Stimulated activated CD4-positive, alpha-beta T cell treated with anti-CD3 and anti-CD28 coated beads, Interleukin-1b, Interleukin-23, amount 100 ng/mL, for 1 hour (primary cell): ENCODE results near the gene UNC13B.
"Not testable (repeated sequence)": the region's sequence is repeated elsewhere in the genome, so short reads cannot be mapped to it uniquely, and the experiment has no call there.

Source experiments
- DNase-seq, 2 donors: peaks; one replicate each; pipeline ENCODE4 v3.0.0-alpha.2; 2020; ENCODE audit warnings: low read depth in 2 of 2

Gene UNC13B

DNA sequence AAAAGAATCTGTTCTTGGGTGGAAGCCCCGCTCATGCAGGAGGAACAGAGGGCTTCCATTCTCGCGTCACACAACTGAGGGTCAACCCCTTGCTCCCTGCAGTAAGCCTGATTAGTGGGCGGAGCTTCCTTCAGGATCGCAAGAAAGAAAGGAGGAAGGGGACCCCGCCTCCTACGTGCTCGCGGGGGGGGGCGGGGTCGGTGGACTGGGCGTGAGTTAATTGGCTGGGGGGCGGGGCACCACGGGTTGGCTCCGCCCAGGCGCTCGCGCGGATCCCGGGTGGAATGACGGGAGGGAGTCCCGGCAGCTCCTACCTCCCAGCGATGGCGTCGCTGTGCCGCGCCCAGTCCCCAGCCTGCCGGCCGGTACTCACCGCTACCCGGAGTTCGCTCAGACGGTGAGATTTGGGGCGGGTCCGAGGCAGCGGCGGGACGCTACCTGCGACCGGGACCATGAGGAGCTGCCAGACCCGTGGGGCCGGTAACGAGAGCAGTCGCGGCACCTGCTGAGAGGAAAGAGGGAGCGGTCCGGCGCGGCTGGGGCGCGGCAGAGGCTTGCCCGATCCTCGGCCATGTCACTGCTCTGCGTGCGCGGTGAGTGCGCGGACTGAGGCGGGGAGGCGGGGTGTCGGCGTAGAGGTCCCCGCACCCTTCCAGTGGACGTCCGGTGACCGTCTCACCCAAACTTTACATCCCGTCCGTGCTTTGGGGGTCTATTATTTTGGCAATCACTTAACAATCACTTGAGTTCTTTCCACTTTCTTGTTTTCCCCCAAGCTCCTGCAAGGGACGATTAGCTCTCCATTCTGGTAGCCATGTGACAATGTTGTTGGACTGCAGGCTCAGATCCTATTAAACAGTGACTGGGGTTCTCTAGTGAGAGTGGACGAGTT, at the start of gene UNC13B:
Gene UNC13B (plus strand): TSS at position 297 of the 892 bp plus-strand sequence. CDS start 275 bp downstream, at position 572.
- peak; percentile 42 to 58 for DNase-seq

DNA sequence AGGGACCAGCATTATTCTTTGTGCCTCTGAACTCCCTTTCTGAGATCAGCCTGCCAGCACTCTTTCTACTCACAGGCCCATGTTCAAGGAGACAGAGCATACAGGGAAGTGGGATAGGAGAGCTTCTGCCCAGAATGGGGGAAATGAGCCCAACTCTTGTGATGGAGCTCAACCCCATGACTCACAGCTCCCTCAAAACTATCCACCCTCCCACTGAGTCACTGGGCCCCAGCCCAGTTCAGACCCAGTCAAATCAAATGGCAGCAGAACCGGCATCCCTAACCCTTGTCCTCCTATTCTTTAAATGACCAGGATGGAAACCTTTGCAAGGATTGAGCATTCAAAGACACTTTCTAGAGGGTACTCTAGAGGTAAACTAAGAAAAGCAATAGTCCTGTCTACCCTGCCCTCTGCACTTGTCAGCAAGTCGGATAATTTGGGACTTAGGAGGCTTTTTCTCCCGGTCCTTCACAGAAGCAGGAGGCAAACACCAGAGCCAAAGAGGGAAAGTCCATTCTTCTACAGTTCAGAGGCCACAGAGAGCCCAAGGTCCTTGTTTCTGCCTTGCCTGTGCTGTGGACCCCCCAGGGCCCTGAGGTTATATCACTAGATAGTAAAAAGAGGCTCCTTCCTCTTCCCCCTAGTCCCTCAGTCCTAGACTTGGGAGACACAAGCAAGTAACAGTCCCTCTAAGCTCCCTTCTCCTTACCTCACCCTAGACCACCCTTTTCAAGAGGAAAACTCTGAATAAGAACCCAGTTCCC, 49.4 kb upstream of the UNC13B start:
- no peak for DNase-seq

DNA sequence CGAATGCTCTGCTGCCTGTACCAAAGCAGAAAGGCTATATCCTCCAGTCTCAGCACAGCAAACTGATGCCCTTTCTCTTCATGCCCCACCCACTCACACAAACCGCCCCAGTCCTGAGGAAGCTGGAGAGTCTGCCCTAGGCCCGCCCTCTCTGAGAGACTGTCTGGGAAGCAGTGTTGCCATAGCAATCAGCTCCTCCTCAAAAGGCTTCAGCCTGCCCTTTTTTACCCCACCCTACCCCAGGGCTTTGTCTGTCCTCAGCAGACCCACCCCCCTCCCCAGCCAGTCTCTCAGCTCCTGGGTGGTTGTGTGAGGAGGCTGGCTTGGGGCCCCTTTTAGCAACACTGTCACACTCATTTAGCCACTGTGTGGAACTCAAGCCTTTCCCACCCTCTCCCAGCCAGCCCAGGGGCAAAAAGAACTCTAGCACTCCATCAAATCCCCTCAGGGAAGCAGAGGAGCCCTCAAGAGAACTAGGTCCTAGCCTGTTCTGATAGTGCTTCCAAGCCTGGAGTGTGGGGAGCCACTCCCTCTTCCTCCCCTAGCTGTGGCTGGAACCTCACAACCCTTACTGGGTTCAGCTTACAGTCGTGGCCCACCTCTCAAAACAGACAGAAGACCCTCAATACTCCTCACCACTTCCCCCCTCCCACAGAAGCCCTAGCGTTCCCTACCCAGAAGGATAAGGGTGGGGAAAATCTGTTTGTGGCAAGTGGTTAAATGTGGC, 47.5 kb upstream of the UNC13B start:
- DNase-seq = peak in 1 of 2 donors; percentile 37

DNA sequence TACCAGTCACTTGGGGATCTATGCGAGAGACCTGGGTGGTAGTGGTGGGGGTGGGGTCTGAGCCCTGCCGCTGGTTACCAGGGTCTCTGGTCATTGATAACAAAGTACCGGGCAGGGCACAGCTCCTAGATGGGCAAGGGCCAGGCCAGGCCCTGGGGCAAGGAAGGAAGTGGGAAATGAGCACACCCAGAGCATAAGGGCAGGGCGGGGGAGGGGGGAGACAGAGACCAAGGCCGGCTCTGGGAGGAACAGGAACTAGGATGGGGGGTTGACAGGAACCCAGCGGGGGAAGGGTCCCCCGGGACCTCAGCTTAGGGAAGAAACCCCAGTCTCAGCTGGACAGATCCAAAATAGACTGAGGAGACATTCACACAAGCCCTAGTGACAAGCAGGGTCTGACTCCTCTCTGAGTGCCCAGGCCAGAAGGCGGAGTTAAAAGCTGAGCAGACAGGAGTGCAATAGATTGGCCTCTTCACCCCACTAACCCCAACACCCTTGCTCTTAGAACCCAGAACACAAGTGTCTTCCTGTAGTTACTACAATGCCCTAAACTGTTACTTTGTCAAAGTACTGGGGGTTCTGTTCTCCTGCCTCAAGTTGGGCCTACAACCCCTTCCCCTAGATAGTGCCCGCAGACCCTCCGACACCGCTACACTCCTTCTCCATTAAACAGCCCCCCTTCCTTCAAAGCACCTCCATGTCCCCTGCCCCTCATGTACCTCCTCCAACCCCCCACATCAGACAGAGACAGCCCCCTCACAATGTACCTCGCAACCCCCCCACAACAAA, 46.8 kb upstream of the UNC13B start:
- DNase-seq = no peak

DNA sequence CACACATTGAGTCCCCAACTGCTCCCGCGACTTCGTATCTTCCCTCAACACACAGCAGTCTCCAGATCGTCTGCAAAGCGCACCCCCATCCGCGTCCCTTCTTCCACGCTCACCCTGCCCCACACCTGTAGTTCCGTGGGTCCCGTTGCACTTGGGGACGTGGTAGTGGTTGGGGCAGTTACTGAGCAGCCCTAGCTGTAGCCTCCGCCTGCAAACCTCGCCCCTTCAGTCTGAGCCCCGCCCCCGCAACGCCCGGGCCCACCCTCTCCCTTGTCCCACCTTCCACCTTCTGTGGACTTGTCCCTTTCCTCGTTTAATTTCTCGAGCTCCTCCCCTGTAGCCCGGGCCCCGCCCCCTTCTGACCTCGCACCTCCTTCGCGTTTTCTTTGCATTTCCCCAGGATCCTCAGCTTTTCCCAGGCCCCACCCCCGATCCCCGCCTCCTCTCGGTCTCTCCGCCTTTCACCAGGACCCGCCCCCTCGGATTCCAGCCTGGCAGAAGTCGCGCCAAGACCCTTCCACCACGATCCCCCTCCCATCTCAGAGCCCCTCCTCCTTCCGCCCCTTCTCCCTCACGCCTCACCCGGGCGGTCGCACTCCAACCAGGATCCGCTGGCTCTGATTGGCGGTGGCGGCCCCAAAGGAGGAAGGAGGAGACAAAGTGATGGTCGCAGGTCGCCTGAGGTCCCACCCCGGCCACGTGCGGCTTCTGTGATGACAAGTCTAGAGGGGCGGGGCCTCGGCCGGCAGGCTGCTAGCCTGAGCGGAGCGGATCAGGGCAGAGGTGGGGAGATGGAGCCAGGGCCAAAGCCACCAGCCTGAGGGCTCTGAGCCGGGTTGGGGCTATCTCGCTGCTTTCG, 45.9 kb upstream of the UNC13B start, which contains the start of gene ATOSB:
Gene ATOSB (minus strand): TSS at position 183 of the 859 bp plus-strand sequence. CDS start 7,588 bp downstream, outside the sequence.
- peak; percentile 69 to 80 for DNase-seq

DNA sequence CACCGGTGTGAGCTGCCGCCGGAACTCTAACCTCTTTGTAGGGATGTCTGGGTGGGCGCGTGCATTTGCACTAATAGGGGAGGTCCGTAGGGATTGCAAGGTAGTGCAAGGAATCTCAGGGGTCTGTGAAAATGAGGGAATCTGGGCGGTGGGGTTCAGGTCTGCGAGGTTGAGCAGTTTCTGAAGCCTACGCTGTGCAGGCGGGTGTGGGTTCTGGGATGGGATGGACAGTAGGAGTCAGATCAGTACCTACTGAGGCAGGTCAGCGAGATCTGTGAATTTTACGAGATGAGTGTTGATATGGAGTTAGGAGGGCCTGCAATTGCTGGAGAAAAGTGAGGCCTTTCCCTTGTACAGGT, 45.3 kb upstream of the UNC13B start:
- no peak for DNase-seq

DNA sequence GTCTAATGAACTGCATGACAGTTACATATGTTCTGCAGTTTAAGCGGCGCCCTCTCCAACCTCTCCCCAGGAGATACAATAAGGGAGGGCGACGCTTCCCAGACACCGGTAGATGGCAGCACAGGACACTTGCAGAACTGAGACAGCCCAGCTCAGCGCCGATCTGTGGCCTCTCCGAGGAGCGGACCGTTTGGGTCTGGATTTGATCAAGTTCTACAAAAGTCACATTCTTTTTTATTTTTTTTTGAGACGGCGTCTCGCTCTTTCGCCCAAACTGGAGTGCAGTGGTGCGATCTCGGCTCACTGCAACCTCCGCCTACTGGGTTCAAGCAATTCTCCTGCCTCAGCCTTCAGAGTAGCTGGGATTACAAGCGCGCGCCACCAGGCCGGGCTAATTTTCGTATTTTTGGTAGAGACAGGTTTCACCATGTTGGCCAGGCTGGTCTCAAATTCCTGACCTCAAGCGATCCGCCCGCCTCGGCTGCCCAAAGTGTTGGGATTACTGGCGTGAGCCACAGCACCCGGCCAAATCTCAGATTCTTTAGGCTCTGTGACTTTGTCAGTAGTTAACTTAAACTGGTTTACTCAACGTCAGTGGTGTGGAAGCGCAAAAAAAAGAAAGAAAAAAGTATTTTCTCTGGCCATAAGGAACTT, 44.8 kb upstream of the UNC13B start:
- peak; percentile 58 to 71 for DNase-seq

DNA sequence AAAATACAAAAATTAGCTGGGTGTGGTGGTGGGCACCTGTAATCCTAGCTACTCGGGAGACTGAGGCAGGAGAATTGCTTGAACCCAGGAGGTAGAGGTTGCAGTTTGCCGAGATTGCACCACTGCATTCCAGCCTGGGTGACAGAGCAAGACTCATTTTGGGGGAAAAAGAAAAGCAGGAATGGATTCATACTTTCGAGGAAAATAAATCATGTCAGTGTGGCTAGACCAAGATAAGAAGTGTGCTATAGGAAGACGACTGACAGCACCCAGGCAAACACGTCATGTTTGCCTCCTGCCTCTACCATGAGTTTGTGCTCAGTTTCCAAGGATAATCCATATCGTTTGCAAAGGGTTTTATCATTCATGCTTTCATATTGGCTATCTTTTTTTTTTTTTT, 26.9 kb upstream of the UNC13B start:
- DNase-seq = no peak

DNA sequence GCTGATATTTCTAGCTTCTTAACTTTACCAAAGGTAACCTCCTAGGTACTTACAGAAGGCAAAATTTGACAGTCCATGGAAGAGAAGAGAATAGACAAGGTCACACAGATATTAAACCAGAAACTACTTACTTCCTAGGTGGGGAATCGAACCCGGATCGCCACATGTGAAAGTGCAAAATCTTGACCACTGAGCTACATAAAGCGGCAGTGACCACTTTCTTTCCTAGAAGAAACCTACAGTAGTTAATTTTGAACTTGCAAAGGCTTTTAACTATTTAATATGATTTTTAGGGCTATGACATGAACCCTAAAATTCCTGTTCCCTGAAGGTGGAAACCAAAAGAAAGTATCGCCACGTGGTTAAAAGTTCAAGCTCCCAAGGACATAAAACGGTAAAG, 25.8 kb upstream of the UNC13B start:
- no peak for DNase-seq

DNA sequence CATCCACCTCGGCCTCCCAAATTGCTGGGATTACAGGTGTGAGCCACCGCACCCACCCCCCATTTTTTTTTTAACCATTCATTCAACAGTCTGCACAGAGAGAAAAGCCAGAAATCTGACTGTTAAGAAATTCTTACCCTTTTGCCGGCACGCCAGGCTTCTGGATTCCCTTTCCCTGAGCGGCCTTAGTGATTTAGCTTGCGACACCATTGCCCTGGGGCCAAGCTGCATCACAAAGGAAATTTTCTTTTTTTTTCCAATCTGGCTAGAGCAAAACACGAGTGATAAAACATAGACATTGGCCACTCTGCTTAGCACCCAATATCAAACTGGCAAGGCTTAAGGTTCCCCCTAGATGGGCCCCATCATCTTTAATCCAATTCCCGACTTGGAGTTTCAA, 24.9 kb upstream of the UNC13B start:
- DNase-seq = no peak

DNA sequence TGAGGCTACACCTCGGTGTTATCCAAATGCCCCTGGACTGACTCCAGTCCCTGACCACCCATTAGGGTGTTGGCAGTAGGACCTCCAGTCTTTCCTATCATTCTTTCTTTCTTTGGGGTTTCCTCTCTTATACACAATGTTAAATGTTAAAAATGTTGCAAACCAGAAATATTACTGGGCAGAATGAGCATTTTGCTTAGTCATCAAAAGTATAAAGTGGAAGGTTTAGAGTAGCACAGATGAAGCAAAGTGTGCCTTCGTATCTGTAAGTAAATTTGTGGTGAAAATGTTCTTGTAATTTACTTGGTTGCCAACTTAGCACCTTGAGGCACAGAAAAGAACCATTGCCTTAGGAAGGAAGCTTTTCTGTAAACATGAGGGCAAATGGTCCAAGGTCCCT, 21.7 kb upstream of the UNC13B start:
- DNase-seq = no peak

DNA sequence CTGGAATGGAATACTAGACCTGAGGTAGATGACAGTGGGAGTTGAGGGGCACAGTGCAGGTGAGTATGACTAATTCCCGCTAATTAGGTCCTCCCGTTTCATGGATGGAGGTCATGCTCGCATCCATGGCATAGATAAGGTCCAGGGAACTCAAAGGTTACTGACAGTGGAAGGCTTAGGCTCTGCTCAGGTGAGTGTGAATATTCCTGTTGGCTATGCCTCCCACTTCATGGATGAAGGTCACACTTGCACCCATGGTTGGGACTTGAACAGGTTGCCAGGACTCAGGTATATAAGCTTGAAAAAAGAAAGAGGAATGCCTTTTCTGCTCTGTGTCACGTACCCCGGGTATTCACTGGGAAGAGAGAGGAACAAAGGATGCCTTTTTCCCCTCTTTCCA, 19.8 kb upstream of the UNC13B start:
- no peak for DNase-seq

DNA sequence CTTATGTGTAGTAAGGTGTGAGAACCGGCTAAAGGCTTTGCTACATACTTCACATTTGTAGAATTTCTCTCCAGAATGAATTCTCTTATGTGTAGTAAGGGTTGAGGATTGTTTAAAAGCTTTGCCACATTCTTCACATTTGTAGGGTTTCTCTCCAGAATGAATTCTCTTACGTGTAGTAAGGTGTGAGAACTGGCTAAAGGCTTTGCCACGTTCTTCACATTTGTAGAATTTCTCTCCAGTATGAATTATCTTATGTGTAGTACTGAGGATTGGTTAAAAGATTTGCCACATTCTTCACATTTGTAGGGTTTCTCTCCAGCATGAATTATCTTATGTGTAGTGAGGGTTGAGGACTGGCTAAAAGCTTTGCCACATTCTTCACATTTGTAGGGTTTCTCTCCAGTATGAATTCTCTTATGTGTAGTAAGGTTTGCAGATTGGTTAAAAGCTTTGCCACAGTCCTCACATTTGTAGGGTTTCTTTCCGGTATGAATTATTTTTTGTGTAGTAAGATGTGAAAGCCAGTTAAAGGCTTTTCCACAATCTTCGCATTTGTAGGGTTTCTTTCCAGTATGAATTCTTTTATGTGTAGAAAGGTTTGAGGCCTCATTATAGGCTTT, 13.8 kb upstream of the UNC13B start:
- not testable (repeated sequence) for DNase-seq

DNA sequence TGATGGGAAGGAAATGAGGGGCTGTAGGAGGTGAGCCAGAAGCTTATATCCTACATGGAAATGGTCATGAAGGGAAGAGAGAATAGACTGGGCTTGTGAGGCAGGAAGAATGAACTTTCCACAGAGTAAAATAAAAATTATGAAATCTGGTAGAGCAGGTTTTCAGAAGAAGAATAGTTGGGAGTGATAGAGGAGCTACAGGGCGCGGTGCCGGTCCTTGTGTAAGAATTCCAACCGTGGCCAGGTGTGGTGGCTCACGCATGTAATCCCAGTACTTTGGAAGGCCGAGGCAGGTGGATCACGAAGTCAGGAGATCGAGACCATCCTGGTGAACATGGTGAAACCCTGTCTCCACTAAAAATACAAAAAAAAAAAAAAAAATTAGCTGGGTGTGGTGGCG, 8.9 kb upstream of the UNC13B start:
- DNase-seq = no peak

DNA sequence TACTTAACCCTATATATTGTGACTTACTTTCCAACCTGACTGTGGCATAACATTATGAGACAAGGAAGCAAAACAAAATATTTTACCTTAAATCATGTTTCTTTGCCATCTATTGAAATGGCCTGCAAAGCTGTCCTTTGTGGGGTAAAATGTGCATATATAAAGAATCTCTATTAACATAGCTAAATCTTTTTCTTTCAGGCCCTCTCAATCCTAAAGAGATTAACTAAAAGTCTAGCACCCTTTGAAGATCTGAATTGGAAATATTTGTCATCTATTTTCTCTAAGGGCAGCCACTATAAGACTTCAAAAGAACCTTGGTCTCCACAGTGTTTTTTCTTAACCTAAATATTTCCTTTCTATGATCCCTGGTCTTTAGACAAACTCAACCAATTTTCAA, 5.0 kb upstream of the UNC13B start:
- no peak for DNase-seq

DNA sequence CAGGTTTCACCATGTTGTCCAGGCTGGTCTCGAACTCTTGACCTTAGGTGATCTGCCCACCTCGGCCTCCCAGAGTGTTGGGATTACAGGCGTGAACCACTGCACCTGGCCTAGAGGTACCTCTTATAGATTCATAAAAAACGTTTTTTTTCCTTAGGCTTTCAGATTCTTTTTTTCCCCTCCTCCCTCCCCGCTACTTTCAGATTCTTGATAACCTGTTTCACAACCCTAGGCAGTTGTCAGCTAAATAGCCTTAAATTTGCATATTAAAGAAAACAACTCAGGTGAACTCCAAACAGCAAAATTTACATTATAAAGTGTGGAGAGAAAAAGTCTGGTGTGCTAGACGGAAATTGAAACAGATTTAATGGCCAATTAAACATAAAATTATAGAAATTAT, 4.0 kb upstream of the UNC13B start:
- not testable (repeated sequence) for DNase-seq

DNA sequence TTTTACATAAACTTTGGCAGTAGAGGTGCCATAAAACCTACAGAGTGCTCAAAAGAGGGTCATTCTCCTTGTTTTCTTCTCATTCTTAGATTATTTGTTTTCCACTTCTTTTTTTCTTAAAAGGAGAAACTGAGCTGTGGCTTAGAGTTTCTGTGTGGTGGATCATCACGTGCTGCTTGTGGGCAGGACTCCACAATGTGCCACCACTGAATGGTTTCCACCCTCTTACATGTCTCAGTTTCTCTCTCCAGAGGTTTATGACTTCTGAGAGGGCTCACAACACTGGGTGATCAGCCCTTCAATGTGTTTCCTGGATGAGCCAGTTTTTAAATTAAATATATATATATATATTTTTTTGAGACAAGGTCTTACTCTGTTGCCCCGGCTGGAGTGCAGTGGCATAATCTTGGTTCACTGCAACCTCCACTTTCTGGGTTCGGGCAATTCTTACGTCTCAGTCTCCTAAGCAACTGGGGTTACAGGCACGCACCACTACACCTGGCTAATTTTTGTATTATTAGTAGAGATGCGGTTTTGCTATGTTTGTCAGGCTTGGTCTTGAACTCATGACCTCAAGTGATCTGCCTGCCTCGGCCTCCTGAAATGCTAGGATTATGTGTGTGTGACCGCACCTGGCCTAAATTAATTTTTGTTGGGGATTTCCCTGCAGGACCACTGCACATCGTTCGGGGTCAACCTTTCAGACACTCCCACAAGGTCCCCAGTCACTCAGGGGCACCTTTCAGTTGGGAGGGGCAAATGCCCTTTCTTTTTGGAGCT, 3.1 kb upstream of the UNC13B start:
- no peak for DNase-seq

DNA sequence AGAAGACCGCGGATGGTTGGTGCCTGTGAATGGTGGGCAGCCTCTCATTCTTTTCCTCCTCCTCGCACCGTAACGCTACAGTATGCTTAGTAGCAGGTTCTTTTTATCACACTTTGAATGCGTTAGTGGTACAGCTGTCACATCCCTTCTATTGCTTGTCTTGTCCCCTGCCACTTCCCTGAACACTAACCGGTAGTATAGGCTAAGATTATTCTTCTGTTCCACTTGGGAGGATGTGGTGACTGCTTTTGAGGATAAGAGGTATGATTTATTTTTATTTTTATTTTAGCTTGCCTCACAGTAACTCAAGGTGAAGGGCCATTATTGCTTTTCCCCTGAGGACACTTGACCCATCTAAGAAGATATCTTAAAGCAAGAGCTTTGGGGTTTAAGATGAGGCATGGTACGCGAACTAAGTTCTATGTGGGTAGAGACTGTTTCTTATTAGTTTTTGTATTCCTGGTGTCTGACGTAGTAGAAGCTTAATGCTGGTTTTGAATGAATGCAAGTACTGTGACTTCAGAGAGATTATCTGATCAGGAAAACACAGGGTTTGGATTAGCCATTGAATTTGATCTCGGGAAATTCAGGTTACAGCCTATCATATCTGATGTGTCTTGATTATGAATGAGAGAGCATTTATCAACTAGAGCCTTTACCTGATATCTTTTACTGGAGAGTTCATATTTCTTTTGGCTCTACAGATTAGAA, 951 bp downstream of the UNC13B start:
- no peak for DNase-seq
